Measurements from ENCODE around the gene KCTD16.

Gene KCTD16

DNA sequence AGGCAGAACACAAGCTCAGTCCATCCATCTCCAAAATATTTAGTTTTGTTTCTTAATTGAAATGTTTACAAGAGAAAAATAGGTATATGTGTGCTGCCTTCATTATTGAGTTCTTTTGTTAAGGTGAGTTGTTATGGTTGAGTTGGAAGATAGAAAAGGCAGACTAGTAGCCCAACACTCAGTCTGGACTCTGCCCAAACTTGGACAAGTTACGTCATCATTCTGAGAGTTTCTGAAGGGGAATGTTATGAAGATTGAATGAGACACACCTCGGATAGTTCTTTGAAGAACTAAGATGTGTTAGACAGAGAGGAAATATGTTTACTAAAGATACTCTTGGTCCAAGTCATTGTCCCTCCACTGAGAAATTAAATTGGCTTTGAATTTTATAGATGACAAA is 245.5 kb downstream of the KCTD16 start:
- DNase-seq, result peak; percentile 9

DNA sequence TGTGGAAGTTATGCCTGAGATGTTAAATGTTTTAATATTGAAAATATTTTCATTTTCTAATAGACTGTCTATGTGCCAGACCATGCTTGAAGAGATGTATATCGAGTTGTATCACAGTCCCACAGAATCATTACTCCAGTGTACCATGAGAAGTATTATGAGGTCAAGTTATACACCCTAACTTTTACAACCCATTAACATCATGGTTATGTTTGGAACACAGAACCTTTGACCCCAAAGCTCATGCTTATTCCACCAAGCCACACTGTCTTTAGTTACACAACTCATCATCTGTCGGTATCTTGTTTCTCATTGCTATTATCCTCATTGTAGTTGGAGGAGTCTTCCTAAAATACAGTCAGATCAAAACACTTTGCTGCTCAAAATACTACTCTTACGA is 248.0 kb downstream of the KCTD16 start:
- no peak for DNase-seq

DNA sequence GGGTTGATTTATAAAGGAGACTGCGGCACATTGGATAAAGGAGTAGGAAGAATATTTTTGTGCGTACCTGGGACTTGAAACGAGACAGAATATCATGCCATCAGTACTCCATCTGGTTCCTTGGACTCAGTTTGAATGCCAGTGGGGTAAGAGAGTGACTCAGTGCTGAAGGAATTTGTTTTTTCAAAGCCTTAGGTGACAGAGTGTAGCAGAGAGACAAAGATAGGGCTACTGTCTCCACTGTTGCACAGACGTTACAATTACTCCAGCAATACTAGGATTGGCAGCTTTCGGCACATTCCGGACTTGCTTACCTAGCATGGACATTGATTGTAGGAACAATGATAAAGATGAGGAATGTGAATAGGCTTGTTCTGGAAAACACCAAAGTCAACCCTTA is 250.7 kb downstream of the KCTD16 start:
- no peak for DNase-seq

DNA sequence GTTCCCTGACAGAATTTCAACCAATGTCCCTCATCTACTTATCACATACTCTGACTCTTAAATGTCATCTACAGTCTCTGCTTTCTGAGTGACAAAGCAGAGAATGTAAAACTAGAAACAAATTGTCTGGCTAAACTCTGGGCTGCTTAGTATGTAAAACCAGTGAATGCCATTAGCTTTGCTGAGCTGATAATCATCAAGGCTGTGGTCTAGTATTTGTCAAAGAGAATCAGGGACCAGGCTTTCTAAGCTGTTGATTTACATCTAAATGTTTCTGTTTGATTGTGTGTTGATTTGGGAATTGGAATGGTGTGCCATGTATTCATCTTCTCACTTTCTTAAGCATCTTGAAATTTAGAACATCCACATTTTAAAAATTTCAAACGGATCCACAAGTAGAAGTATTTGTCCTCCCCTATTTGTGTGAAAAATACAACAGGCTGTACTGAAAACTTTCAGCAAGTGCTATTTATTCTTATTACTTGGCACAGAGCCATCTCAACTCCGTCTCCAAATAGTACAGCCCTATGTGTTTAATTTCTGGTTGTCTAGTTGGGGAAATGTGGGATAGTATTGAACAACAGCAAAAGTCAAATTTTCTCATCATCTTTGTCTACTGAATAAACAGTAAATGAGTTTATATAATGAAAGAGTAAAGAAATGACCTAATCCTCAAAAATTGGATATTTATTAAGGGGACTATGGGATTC is 251.5 kb downstream of the KCTD16 start:
- DNase-seq, result no peak

- no peak for DNase-seq
Observed at GRCh38 chr5:144427866-144428265, 257.2 kb downstream of the KCTD16 start.

GRCh38 chr5:144428326-144428725 is 257.7 kb downstream of the KCTD16 start:
- no peak for DNase-seq

GRCh38 chr5:144429405-144429804 is 258.7 kb downstream of the KCTD16 start:
- no peak for DNase-seq

- no peak for DNase-seq
Observed at GRCh38 chr5:144429905-144430304, 259.2 kb downstream of the KCTD16 start.

- no peak for DNase-seq
Observed at GRCh38 chr5:144433140-144433822, 262.6 kb downstream of the KCTD16 start.

GRCh38 chr5:144433893-144434292 is 263.2 kb downstream of the KCTD16 start:
- DNase-seq, result no peak

DNA sequence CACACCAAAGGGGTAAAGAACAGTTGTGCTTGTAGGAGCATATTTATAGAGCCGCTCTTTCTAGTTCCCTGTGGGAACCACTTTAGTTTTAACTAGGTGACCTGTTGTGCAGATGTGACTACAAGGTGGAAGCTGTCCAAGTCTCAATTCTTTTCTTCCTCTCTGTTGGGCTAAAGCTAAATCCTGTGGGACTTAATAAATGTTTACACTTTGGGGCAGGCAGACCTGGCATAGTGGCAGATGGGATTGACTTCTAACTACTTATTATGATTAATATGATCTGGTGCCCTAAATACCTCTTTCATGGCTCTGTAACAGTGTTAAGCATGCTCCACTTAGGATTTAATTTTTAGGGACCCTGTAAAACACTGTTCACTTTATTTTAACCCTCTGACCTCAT is 265.3 kb downstream of the KCTD16 start:
- DNase-seq, result peak; percentile 85

GRCh38 chr5:144438237-144438636 is 267.6 kb downstream of the KCTD16 start:
- peak; percentile 36 for DNase-seq

- DNase-seq, result no peak
Observed at GRCh38 chr5:144448457-144448856, 277.8 kb downstream of the KCTD16 start.

DNA sequence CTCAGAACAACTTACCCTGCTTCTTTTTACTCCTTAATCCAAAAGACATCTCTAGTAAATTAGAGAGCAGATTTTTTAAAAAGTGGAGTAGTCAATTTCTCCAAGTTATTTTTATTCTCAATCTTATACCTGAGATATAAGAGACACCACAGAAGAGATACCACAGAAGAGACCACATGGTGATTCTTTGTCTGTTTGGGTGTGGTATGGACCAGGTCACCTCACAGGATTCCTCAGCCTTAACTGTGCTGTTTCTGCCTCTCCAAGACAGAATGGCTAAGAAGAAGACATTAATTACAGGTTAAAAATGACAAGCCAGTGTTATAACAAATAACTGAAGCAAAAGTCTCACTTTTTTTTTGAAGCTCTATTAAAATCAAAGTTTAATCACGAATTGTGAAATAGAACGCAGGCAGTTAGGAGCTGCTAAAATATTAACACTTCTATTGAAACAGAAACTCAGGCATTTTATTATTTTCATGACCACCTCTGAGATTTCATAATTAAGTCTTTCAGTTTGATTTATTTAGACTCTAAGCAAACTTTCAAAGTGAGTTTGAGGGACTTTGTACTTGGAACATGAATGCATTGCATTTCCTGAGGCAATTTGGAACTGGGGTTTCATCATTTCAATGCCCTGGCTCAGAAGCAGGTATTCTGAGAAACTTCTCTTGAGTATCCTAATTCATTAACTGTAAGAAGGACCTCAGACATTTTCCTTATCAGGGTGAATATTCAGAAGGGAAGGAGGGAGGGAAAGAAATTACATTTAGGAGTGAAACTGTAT is 280.7 kb downstream of the KCTD16 start:
- DNase-seq, result no peak

DNA sequence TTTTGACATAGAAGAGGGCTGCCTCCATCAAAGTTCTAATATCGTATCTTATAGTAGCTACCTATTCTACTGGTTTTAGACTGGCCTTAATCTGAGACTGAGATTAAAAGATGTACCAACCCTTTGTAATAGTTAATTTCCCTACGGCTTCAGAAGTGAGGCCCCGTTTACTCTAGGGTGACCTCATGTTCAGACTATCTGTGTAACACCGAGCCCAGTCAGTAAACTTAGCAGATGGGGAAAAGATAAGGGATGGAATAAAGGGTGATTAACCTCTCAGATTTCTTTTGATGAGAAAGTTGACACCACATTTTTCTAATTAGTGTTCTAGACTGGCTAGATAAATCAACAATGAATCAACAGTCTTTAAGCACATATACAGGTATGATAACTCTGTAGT is 283.1 kb downstream of the KCTD16 start:
- DNase-seq, result no peak

GRCh38 chr5:144457160-144457559 is 286.5 kb downstream of the KCTD16 start:
- no peak for DNase-seq

DNA sequence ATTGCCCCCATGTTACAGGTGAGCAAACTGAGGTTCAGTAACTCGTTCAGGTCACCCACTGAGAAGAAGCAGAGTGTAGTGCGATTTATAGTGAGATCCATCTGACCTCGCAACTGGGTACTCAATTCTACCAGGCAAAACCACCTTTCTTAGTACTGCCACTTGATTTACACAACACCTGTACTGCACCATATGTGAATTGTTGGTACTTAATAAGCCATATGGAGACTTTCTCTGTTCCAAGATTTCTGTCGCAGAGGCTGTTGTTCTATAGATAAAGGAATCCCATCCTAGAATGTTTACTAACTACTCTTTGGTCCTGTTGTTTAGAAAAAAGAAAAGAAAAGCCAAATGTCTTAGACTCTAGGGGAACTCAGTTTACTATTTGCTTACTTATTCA is 287.5 kb downstream of the KCTD16 start:
- DNase-seq, result no peak

GRCh38 chr5:144460600-144460999 is 289.9 kb downstream of the KCTD16 start:
- peak; percentile 30 for DNase-seq

DNA sequence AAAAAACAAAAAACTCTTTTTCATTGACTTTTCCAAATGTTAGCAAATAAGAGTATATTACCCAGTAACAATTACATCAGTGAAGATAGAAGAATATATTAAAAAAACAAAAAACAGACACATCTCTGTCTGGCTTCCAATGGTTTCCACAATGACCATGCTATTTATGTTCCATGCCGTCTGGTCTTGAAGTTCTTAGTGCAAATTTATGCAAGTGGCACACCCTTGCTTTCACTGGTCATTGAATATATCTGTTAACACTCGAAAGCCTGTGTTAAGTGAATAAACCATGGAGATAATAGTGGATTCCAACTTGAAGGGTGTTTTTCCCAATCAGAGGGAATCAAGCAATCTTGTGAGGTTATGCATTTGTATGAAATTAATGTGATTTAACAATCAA is 291.9 kb downstream of the KCTD16 start:
- DNase-seq, result no peak

GRCh38 chr5:144463481-144464223 is 293.0 kb downstream of the KCTD16 start:
- no peak for DNase-seq

DNA sequence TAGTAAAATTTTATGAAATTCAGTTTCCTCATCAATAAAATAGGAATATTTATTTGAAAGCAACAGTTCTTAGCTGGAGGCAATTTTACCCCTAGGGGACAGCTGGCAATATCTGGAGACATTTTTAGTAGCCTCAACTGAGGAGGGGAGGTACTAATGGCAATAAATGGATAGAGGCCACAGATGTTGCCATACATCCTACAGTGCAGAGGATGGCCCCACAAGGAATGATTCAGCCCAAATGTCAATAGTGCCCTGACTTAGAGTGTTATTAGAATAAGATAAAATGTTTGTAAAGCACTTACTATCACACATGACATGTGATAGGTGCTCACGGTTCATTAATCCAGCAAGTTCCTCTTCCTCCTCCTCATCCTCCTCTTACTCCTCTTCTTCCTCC is 293.6 kb downstream of the KCTD16 start:
- DNase-seq, result peak; percentile 11

- DNase-seq, result peak; percentile 43
Observed at GRCh38 chr5:144465441-144465840, 294.8 kb downstream of the KCTD16 start.

GRCh38 chr5:144467792-144468191 is 297.1 kb downstream of the KCTD16 start:
- peak; percentile 74 for DNase-seq

Measured in NCI-H345 (cell line).